CD4-positive, alpha-beta memory T cell (primary cell): ENCODE results near the gene NPL. TPM values are rescaled to one million over a fixed set of nuclear protein-coding genes. Genes with fewer than 3 reads are reported as not detected.

Experiments used
- CTCF ChIA-PET: fragments of 350-600 bp; sonication (Branson Sonifier 250); formaldehyde crosslinking; loops from one replicate; lab custom pipeline; 2021; ENCODE audit warnings: inconsistent platforms; ENCODE audit not compliant: partially characterized antibody; lab: Charles Lee
- POLR2A ChIA-PET: fragments of 350-600 bp; sonication (Branson Sonifier 250); formaldehyde crosslinking; loops from one replicate; lab custom pipeline; 2021; ENCODE audit not compliant: partially characterized antibody; lab: Charles Lee
- DNase-seq, 5 donors: peaks; one replicate each; pipeline versions ENCODE4 v3.0.0 to v3.0.0-alpha.2; 2020 to 2022; ENCODE audit warnings: mixed read lengths in 1 of 5
- H3K27ac ChIP-seq: one replicate; pipeline ENCODE4 v1.7.0; 2013; ENCODE audit warnings: low read depth, low read length
- H3K27me3 ChIP-seq: 2 replicates; pipeline ENCODE4 v1.7.0; 2013; ENCODE audit warnings: mild to moderate bottlenecking, low read length, moderate library complexity; ENCODE audit not compliant: insufficient read depth
- H3K36me3 ChIP-seq: 2 replicates; pipeline ENCODE4 v1.7.0; 2013; ENCODE audit warnings: mild to moderate bottlenecking, low read length, moderate library complexity; ENCODE audit not compliant: insufficient read depth
- H3K4me1 ChIP-seq: 2 replicates; pipeline ENCODE4 v1.7.0; 2013; ENCODE audit warnings: mild to moderate bottlenecking, low read length, moderate library complexity; ENCODE audit not compliant: insufficient read depth
- H3K4me3 ChIP-seq, 2 donors: one replicate each; pipeline ENCODE4 v1.7.0; 2013; ENCODE audit warnings: low read length in 2 of 2, mild to moderate bottlenecking in 1 of 2
- H3K9me3 ChIP-seq, 2 donors: one replicate each; pipeline ENCODE4 v1.7.0; 2013; ENCODE audit warnings: low read length in 2 of 2, control low read depth in 1 of 2; ENCODE audit not compliant: control insufficient read depth in 1 of 2
- H3K27ac Mint-ChIP-seq, 7 donors: one replicate each; pipeline ENCODE4 v1.8.0; 2020 to 2021; ENCODE audit warnings: mixed read lengths in 7 of 7, mild to moderate bottlenecking in 6 of 7, inconsistent platforms in 3 of 7, moderate library complexity in 3 of 7
- H3K27me3 Mint-ChIP-seq, 2 donors: one replicate each; pipeline ENCODE4 v1.8.0; 2020 to 2021; ENCODE audit warnings: mixed read lengths in 2 of 2
- H3K36me3 Mint-ChIP-seq, 2 donors: one replicate each; pipeline ENCODE4 v1.8.0; 2020 to 2021; ENCODE audit warnings: mixed read lengths in 2 of 2, inconsistent platforms in 1 of 2, mild to moderate bottlenecking in 1 of 2
- H3K4me1 Mint-ChIP-seq, 4 donors: one replicate each; pipeline ENCODE4 v1.8.0; 2020 to 2021; ENCODE audit warnings: mixed read lengths in 4 of 4, mild to moderate bottlenecking in 1 of 4
- H3K4me3 Mint-ChIP-seq, 8 donors: one replicate each; pipeline ENCODE4 v1.8.0; 2020 to 2021; ENCODE audit warnings: mixed read lengths in 8 of 8, mild to moderate bottlenecking in 7 of 8, moderate library complexity in 6 of 8, inconsistent platforms in 3 of 8
- H3K9me3 Mint-ChIP-seq, 8 donors: one replicate each; pipeline ENCODE4 v1.8.0; 2020 to 2021; ENCODE audit warnings: mixed read lengths in 8 of 8, mild to moderate bottlenecking in 5 of 8, inconsistent platforms in 3 of 8, moderate library complexity in 1 of 8
- intact Hi-C: fragments of 100-400 bp; cut with micrococcal nuclease; formaldehyde crosslinking; loops from one replicate; pipeline ENCODE4 v1.15.1; 2023
- polyA plus RNA-seq, 2 donors: library from polyadenylated mRNA; unstranded; fragments of 300-500 nt; fragmentation: Illumina TruSeq; gene quantifications; one replicate each; pipeline ENCODE4 v1.2.3, GENCODE V29; 2021
- total RNA-seq, 2 experiments: library from RNA; stranded (reverse); gene quantifications; one replicate each; pipeline ENCODE4 v1.2.3, GENCODE V29; 2021

The NPL gene
- total and polyA plus RNA-seq, 4 experiments from 2014 or later, result 3.5 to 9.6 (median 7.7) TPM

DNA sequence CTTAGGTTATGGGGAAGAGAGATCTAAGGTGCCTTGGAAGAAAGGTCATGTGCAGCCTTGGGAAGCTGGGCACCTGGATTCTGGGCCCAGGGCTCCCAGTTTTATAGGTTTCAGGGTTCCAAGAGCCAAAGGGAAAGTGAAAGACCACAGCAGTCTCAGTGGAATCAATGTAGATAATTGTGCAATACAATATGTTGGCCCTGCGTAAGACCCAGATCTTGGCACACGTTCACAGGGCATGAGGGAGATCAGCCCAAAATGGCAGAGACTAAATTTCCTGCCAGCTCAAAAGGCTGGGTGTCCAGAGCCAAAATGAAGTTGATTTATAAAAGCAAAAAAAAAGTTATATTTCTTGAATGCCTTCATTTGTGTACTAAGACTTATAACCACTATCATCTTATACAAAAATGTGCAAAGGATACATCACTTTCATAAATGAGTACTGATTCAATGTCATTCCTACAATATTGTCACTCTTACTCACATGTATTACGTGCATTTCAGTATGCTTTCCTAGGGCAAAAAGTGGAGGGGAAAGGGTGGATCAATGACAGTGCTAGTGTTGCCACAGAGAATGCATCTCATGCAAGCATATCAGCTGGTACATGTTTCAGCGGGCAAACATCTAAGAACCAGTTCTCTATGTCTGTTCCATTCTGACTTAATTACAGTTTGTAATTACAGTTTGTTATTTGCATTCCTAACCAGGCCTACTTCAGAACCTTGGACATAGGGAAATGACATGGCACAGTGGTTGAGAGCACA is 22.5 kb upstream of the NPL start:
- Histone ChIP-seq H3K4me1 (no peaks in the 10 kb centered on the region), H3K36me3 (no peaks in the 10 kb centered on the region), H3K9me3 (no peaks in the 10 kb centered on the region), H3K27me3 (no peaks in the 10 kb centered on the region), H3K27ac (no peak overlapping the region), H3K4me3 (no peak overlapping the region)
- intact Hi-C loops, result no loop called here
- H3K36me3 Mint-ChIP-seq, result no peaks in the 10 kb centered on the region
- peaks cover 2 to 5% of the 10 kb centered on the region in 2 donors for H3K27me3 Mint-ChIP-seq
- DNase-seq, result no peak
- H3K27ac Mint-ChIP-seq, result no peak overlapping the region
- no peak overlapping the region for H3K4me3 Mint-ChIP-seq
- POLR2A ChIA-PET, result no interaction called here
- no peaks in the 10 kb centered on the region for H3K4me1 Mint-ChIP-seq
- CTCF ChIA-PET, result no interaction called here
- peaks cover 0 to 5% (median 0%) of the 10 kb centered on the region in 8 donors for H3K9me3 Mint-ChIP-seq

DNA sequence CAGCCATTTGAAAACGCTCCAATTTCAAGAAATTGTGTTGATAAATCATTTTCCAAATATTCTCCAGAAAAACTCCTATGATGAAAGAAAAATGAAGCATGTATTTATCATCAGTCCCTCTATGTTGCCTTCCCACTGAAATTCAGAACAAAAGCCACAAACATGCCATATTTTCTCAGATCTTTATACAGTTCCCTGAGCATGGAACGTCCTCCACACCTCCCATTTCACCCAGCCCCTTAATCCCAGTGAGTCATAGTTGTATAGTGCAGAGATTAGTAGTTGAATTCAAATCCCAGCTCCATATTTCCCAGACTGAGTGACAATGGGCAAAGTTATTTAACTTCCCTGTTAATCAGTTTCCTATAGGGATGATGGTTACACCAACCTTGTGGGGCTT is 20.6 kb upstream of the NPL start:
- H3K27me3 ChIP-seq, result no peaks in the 10 kb centered on the region
- Mint-ChIP-seq H3K4me1 (no peaks in the 10 kb centered on the region), H3K9me3 (no peaks in the 10 kb centered on the region), H3K36me3 (no peaks in the 10 kb centered on the region), H3K27ac (no peak overlapping the region), H3K4me3 (no peak overlapping the region), H3K27me3 (peaks cover 2 to 7% of the 10 kb centered on the region in 2 donors)
- no peak for DNase-seq
- H3K27ac ChIP-seq, result no peak overlapping the region
- ChIA-PET POLR2A (no interaction called here), CTCF (interaction anchor here (1.5 kb wide), 1 partner anchor 173 kb away, joined by 4 read pairs; no protein-coding TSS in a partner anchor)
- H3K36me3 ChIP-seq, result no peaks in the 10 kb centered on the region
- no peaks in the 10 kb centered on the region for H3K9me3 ChIP-seq
- intact Hi-C loops, result no loop called here
- H3K4me3 ChIP-seq, result no peak overlapping the region
- no peaks in the 10 kb centered on the region for H3K4me1 ChIP-seq

- Mint-ChIP-seq H3K4me1 (no peaks in the 10 kb centered on the region), H3K4me3 (no peak overlapping the region), H3K9me3 (no peaks in the 10 kb centered on the region), H3K36me3 (no peaks in the 10 kb centered on the region), H3K27ac (no peak overlapping the region), H3K27me3 (peaks cover 5 to 12% of the 10 kb centered on the region in 2 donors)
- H3K27me3 ChIP-seq, result no peaks in the 10 kb centered on the region
- POLR2A ChIA-PET, result no interaction called here
- H3K27ac ChIP-seq, result no peak overlapping the region
- H3K4me1 ChIP-seq, result no peaks in the 10 kb centered on the region
- intact Hi-C loops, result no loop called here
- DNase-seq, result no peak
- H3K4me3 ChIP-seq, result no peak overlapping the region
- H3K36me3 ChIP-seq, result no peaks in the 10 kb centered on the region
- no peaks in the 10 kb centered on the region for H3K9me3 ChIP-seq
- CTCF ChIA-PET, result interaction anchor here (1.5 kb wide), 1 partner anchor 175 kb away, joined by 4 read pairs; no protein-coding TSS in a partner anchor
Measured at GRCh38 chr1:182770232-182770631, 19.3 kb upstream of the NPL start.

GRCh38 chr1:182771187-182771984 is 18.2 kb upstream of the NPL start:
- no peaks in the 10 kb centered on the region for H3K4me1 ChIP-seq
- no peak overlapping the region for H3K4me3 ChIP-seq
- H3K27me3 ChIP-seq, result no peaks in the 10 kb centered on the region
- CTCF ChIA-PET, result no interaction called here
- no peaks in the 10 kb centered on the region for H3K9me3 ChIP-seq
- POLR2A ChIA-PET, result no interaction called here
- peaks cover 5 to 12% of the 10 kb centered on the region in 2 donors for H3K27me3 Mint-ChIP-seq
- DNase-seq, result no peak
- H3K27ac ChIP-seq, result no peak overlapping the region
- H3K36me3 Mint-ChIP-seq, result no peaks in the 10 kb centered on the region
- H3K27ac Mint-ChIP-seq, result no peak overlapping the region
- intact Hi-C loops, result no loop called here
- no peaks in the 10 kb centered on the region for H3K4me1 Mint-ChIP-seq
- H3K36me3 ChIP-seq, result no peaks in the 10 kb centered on the region
- no peak overlapping the region for H3K4me3 Mint-ChIP-seq
- H3K9me3 Mint-ChIP-seq, result no peaks in the 10 kb centered on the region

DNA sequence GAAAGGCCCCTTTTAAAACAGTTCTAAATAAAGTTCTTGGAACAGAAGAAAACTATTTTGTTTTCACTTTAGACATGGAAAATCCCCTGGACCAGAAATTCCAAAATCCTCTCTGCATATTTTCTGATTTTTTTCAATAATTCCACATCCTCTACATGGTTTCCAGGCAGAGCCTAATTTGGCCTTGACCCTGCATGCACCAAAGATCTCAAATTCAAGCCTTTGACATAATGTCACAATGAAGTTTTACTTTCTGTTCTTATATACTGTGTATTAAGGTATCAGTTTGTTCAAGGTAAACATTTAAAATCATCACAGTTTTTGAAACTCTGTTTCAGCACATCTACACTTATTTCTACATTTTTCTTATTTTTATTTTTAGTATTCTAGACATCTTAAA is 12.2 kb upstream of the NPL start:
- ChIA-PET CTCF (no interaction called here), POLR2A (no interaction called here)
- Mint-ChIP-seq H3K9me3 (no peaks in the 10 kb centered on the region), H3K36me3 (no peaks in the 10 kb centered on the region), H3K27ac (no peak overlapping the region), H3K4me1 (peaks cover 3 to 5% (median 4%) of the 10 kb centered on the region in 4 donors), H3K4me3 (no peak overlapping the region), H3K27me3 (peaks cover 3 to 8% of the 10 kb centered on the region in 2 donors)
- Histone ChIP-seq H3K9me3 (no peaks in the 10 kb centered on the region), H3K27me3 (no peaks in the 10 kb centered on the region), H3K36me3 (no peaks in the 10 kb centered on the region), H3K27ac (no peak overlapping the region), H3K4me3 (no peak overlapping the region), H3K4me1 (no peaks in the 10 kb centered on the region)
- no peak for DNase-seq
- intact Hi-C loops, result no loop called here

DNA sequence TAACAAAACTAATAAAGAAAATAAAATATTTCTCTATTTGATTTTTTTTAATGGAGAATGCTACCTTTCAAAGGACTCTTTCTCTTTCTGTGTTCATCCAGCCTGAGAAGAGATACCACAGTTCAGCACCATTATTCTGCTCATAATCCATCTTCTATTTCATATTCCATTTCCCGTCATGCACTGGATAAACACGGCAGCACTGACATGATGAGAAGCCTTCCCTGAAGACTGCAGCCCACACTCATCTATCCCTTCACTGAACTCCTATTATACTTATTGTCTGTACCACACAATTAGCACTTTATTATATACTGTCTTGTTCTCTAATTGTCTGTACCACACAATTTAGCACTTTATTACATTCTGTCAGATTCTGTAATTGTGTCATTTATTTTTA is 10.7 kb upstream of the NPL start:
- CTCF ChIA-PET, result no interaction called here
- no peaks in the 10 kb centered on the region for H3K36me3 ChIP-seq

DNA sequence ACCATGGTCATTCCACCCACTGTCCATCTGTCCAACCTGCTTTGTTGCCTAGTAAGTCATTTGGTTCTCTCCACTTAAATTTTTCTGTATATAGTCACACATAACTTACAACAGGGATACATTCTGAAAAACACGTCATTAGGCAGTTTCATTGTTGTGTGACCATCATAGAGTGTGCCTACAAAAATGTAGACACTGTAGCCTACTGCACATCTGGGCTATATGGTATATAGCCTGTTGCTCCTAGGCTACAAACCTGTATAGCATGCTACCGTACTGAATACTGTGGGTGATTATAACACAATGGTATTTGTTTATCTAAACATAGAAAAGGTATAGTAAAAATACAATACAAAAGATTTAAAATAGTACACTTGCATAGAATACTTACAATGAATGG is 10.0 kb upstream of the NPL start:
- H3K4me1 ChIP-seq, result no peaks in the 10 kb centered on the region
- Mint-ChIP-seq H3K27me3 (peaks cover under 1 to 3% of the 10 kb centered on the region in 2 donors), H3K9me3 (no peaks in the 10 kb centered on the region), H3K36me3 (no peaks in the 10 kb centered on the region), H3K4me1 (peaks cover 3 to 6% (median 4%) of the 10 kb centered on the region in 4 donors), H3K4me3 (no peak overlapping the region), H3K27ac (no peak overlapping the region)
- H3K36me3 ChIP-seq, result no peaks in the 10 kb centered on the region
- intact Hi-C loops, result no loop called here
- H3K27me3 ChIP-seq, result no peaks in the 10 kb centered on the region
- H3K4me3 ChIP-seq, result no peak overlapping the region
- no peak overlapping the region for H3K27ac ChIP-seq
- DNase-seq, result no peak
- ChIA-PET POLR2A (no interaction called here), CTCF (interaction anchor here (13.8 kb wide), 1 partner anchor 178 kb away, joined by 707 read pairs; the partner anchor contains the start of gene RGS16)
- no peaks in the 10 kb centered on the region for H3K9me3 ChIP-seq

More for the DNA sequence above, 10.7 kb upstream of the NPL start:
- H3K36me3 Mint-ChIP-seq, result no peaks in the 10 kb centered on the region
- H3K27me3 Mint-ChIP-seq, result peaks cover 3 to 6% of the 10 kb centered on the region in 2 donors
- Histone ChIP-seq H3K27ac (no peak overlapping the region), H3K4me3 (no peak overlapping the region), H3K4me1 (no peaks in the 10 kb centered on the region), H3K27me3 (no peaks in the 10 kb centered on the region), H3K9me3 (no peaks in the 10 kb centered on the region)
- H3K4me1 Mint-ChIP-seq, result peaks cover 3 to 6% (median 4%) of the 10 kb centered on the region in 4 donors
- POLR2A ChIA-PET, result no interaction called here
- no peaks in the 10 kb centered on the region for H3K9me3 Mint-ChIP-seq
- intact Hi-C loops, result no loop called here
- no peak overlapping the region for H3K27ac Mint-ChIP-seq
- no peak for DNase-seq
- H3K4me3 Mint-ChIP-seq, result no peak overlapping the region
